ENCODE data around the gene FAM76A.
"Not testable (repeated sequence)": the region's sequence is repeated elsewhere in the genome, so short reads cannot be mapped to it uniquely, and the experiment has no call there.

Gene FAM76A

DNA sequence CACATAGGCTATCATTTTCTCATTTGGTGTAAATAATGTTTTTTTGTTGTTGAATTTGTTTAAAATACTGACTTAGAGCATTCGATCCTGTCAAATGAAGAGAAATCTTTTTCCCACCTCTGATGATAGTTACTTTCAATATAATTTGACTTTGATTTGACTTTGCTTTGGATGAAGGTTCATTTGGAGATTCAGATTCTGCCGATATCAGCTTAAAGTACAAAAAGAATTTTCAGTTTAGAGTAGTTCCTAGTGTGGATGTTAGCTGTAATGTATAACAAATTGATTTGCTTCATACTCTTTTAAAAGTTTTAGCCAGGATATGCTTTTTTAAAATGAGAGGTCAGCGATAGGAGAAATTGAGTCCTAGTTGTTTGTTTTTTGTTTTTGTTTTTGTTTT, 57.2 kb downstream of the FAM76A start:
- no peak for DNase-seq

DNA sequence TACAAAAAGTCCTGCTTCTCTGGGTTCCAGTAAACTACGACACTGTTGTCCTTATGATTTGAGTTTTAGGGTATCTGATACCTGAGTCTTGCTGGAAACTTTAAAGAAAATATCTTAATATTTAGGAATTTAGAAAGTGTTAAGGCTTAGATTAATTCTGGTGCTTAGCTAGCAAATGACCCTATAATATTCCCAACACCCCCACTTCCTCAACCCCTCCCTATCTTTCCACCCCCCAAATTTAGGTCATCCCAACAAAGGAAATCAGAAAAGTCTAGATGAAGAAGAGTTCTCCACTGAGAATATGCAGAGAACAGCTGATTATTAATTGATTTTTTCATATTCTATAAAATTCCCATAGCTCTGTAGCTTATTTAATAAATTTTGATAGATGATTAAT, 58.9 kb downstream of the FAM76A start:
- DNase-seq = no peak

DNA sequence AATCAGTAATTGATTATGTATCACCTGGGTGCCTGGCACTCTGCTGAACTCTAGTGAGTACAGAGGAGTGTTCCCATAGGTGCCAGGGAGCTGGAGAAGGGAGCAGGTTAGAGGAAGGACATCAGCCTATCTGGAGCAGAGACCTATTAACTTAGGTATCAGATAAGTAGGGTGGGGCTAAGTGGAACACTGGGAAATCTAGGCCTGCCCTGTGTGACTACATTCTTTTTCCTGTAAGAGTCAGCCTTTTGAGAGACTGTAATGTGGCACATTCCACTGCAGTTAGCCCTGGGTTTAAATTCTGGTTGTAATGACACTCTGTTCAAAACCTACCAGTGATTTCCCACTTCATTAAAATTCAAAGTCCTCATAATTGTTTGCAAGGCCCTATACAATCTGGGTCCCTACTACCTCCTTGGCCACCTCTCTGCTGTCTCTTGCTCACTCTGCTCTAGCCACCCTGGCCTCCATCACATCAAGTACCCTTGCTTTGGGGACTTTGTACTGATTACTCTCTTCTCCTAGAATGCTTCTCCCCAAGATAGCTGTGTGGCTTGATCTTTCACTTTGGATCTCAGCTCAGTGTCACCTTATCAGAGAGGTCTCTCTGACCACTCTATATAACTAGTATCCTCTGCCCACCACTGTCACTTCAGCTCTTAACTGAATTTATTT, 60.2 kb downstream of the FAM76A start:
- DNase-seq = no peak

DNA sequence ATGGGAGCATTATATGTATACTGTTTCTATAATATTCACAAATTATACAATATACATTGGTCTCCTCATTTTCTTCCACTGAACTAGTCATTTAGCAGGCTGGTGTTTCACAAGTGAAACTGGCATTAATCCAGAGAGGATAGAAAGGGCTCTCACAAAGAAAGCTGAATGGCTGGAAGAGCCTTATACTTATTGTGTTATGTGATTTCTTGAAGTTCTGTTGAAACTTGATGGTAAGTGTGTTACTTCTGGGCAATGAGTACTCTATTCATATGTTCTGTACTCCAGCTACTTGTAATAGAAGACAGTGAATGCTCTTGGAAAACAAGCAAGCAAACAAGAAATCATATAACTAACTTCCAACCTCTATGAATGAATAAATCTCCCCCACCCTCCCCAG, 62.1 kb downstream of the FAM76A start:
- no peak for DNase-seq

DNA sequence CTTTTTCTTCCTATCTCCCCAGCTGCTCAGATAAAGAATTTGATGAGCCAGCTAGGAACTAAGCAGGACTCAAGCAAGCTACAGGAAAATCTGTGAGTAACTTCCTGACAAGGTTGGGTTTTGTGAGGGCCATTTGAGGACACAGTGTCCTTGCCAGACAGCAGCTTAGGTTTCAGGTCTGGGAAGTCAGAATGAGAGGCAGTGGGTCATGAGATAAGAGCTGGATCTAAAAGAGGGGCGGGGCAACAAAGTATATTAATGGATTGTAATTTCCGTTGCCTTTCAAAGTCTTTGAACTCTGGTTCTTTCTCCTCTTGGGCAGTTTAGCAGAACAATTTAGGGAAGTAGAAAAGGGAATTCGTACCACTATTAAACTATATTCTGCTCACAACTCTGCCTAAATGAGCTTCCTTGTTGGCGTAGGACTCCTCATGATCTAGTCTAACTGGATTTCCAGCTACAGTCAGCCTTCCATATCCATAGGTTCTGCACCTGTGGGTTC, 63.8 kb downstream of the FAM76A start:
- no peak for DNase-seq

DNA sequence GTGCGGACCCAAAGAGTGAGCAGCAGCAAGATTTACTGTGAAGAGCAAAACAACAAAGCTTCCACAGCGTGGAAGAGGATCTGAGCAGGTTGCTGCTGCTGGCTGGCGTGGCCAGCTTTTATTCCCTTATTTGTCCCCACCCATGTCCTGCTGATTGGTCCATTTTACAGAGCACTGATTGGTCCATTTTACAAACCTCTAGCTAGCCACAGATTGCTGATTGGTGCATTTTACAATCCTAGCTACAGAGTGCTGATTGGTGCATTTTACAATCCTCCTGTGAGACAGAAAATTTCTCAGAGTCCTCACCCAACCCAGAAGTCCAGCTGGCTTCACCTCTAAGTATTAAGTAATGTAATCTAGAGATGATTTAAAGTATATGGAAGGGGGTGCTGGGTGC, 64.5 kb downstream of the FAM76A start:
- DNase-seq = not testable (repeated sequence)

DNA sequence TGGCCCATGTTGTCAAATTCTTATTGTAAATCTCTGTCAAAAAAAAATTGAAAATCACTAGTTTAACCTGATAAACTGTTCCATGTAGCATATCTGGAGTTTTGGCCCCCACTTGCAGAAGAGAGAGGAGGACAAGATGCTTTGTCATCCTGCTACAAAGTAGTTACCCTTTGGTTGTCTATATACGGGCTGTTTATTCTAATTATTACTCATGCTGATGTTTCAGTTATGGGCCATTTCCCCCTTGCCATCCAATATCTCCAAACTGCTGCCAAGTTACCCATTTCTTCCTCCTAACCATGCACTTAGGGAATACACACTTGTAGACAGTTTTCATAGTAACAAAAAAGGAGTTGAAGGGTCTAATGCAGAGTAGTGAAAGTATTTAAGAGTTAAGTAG, 69.8 kb downstream of the FAM76A start:
- no peak for DNase-seq

DNA sequence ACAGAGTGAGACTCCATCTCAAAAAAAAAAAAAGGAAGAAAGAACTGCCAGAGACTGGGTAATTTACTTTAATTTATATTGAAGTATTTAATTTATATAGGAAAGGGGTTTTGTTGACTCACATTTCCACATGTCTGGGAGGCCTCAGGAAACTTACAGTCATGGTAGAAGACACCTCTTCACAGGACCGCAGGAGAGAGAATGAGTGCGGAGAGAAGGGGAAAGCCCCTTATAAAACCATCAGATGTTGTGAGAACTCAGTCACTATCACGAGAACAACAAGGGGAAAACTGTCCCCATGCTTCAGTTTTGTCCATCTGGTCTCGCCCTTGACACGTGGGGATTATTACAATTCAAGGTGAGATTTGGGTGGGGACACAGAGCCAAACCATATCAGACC, 79.0 kb downstream of the FAM76A start:
- no peak for DNase-seq

DNA sequence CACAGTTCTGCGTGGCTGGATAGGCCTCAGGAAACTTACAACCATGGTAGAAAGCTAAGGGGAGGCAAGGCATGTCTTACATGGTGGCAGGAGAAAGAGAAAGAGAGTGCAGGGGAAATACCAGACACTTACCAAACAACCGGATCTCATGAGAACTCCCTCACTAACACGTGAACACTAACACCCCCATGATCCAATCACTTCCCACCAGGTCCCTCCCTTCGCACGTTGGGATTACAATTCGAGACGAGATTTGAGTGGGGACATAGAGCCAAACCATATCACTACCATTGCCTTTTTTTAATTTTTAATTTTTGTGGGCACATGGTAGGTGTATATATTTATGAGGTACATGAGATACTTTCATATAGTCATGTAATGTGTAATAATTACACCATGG, 81.0 kb downstream of the FAM76A start:
- DNase-seq = no peak

DNA sequence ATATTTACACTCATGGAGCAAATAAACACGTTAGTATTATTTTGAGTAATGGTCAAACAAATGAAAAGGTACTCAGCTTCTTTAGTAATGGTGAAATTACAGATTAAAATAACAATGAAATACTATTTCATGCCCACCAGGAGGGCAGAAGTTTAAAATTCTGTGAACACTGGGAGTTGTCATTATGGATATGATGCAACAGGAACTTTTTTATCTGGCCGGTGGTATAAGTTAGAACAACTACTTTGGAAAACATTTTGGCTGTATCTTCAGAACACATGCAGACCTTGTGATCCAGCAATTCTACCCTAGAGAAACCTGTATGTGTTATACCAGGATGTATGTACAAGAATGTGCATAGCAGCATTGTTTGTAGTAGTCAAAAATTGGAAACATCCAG, 81.6 kb downstream of the FAM76A start:
- DNase-seq = no peak

DNA sequence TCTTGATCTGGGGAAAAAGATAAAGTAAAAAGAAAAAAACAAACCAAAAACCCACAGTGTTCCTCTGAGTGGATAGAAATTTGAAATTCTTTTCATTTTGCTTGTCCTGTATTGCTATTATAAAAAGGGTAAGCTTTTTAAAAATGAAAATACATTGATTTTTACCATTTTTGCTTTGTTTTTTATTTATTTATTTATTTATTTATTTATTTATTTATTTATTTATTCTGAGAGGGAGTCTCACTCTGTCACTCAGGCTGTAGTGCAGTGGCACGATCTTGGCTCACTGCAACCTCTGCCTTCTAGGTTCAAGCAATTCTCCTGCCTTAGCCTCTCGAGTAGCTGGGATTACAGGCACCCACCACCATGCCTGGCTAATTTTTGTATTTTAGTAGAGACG, 82.4 kb downstream of the FAM76A start:
- not testable (repeated sequence) for DNase-seq

DNA sequence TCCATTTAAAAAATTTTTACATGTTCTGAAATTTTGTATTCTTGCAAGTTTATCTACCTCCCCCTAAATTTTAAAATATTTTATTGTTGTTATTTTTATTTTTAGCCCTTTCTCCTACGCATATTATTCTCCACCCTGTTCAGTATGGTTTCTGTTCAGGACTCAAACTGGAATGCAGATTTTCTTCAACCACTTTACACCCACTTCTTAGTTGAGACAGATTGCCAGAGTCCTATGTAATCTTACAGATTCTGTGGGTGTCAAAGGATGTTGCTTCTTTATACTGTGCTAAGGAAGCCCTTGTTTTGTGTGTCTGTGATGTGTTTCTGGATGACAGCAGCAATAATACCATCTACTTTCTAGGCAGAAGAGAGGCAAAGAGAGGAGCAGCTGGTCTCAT, 84.1 kb downstream of the FAM76A start:
- DNase-seq = no peak

DNA sequence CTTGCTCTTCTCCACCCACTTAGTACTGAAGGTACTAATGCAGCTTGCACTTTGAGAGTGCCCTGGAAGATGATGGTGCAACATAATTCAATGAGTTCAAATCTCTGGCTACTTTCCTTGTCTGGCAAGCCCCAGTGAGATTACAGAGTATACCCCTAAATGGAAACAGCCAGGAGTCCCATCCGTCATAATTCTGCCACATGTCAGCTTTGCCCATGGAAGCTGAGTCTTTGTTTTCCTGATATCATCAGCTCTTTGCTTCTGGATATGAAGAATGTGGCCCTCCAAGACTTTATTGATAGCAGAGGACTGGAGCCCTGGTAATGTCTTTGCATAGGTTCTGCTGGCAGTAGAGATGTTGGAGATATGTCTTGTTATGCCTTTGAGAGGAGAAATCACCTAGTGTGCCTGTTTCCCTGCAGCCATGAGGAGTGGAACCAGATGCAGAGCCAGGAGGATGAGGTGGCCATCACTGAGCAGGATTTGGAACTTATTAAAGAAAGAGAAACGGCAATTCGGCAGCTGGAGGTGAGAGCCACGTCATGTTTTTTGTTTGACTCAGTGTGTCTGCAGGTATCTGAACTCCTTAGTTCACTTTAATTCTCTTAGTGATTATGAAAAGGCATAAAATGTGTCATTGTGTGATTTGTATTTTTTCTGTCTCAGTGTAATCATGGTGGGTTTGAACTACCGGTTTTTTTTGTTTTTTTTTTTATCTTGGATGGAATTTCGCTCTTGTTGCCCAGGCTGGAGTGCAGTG, 86.2 kb downstream of the FAM76A start:
- DNase-seq = no peak

All from stimulated activated CD4-positive, alpha-beta T cell treated with anti-CD3 and anti-CD28 coated beads, Interleukin-4, amount 100 ng/mL, for 1 hour (primary cell).